GM12873 (cell line): Measurements from ENCODE around the gene MSMP.

ENCODE experiments used
- CTCF ChIP-seq: IDR thresholded peaks from 2 replicates; pipeline ENCODE4 v1.5.1; 2012; ENCODE audit warnings: low read depth, mild to moderate bottlenecking, moderate library complexity, low read length, control low read depth; ENCODE audit not compliant: insufficient read depth; ENCODE audit errors: missing control alignments

The MSMP gene

GRCh38 chr9:35758475-35759050 is 4.5 kb upstream of the MSMP start:
- no peak for TF ChIP-seq CTCF

GRCh38 chr9:35757892-35758275 is 3.8 kb upstream of the MSMP start:
- TF ChIP-seq CTCF = no peak

GRCh38 chr9:35757226-35757891 is 3.3 kb upstream of the MSMP start:
- TF ChIP-seq CTCF = no peak

- peak; percentile 90 for TF ChIP-seq CTCF
These were observed 2.5 kb upstream of the MSMP start for GRCh38 chr9:35756275-35757225.

GRCh38 chr9:35755071-35755470 is 995 bp upstream of the MSMP start:
- no peak for TF ChIP-seq CTCF

GRCh38 chr9:35753466-35753865 is 610 bp downstream of the MSMP start:
- TF ChIP-seq CTCF = no peak

GRCh38 chr9:35750256-35750531 is 3.9 kb downstream of the MSMP start:
- no peak for TF ChIP-seq CTCF
